ENCODE data around the gene CCNA2. TPM values are rescaled to one million over a fixed set of nuclear protein-coding genes. Genes with fewer than 3 reads are reported as not detected.

The CCNA2 gene
- 10 to 100 TPM in 2 of 4 donors, 1 to 10 TPM in 2; 2.2 to 29.8 (median 14.0) TPM for polyA plus RNA-seq
- long read RNA-seq, donor 1, transcript CCNA2-201 (8 exons, 2,797 nt): major isoform, 14 of 19 reads
- long read RNA-seq, donor 1, partial matches to known transcripts: 5 of 19 reads
- long read RNA-seq, donor 1, other reads (novel, unspliced or antisense): 0 of 19 reads
- long read RNA-seq, donor 2, partial matches to known transcripts: 0 of 4 reads
- long read RNA-seq, donor 2, other reads (novel, unspliced or antisense): 0 of 4 reads
- long read RNA-seq, donor 3, partial matches to known transcripts: 5 of 9 reads
- long read RNA-seq, donor 3, other reads (novel, unspliced or antisense): 0 of 9 reads
- long read RNA-seq, donor 4, partial matches to known transcripts: 0 of 1 reads
- long read RNA-seq, donor 4, other reads (novel, unspliced or antisense): 0 of 1 reads
- long read RNA-seq, donor 5, partial matches to known transcripts: 0 of 1 reads
- long read RNA-seq, donor 5, other reads (novel, unspliced or antisense): 0 of 1 reads
- long read RNA-seq, donor 6, partial matches to known transcripts: 0 of 2 reads
- long read RNA-seq, donor 6, other reads (novel, unspliced or antisense): 0 of 2 reads
- long read RNA-seq, donor 7, transcript CCNA2-201 (8 exons, 2,797 nt): major isoform, 24 of 55 reads
- long read RNA-seq, donor 7, partial matches to known transcripts: 31 of 55 reads
- long read RNA-seq, donor 7, other reads (novel, unspliced or antisense): 0 of 55 reads
- long read RNA-seq, donor 8, partial matches to known transcripts: 0 of 1 reads
- long read RNA-seq, donor 8, other reads (novel, unspliced or antisense): 0 of 1 reads
- long read RNA-seq, donor 9: 0 reads
- long read RNA-seq, donor 10, transcript CCNA2-201 (8 exons, 2,797 nt): major isoform, 8 of 15 reads
- long read RNA-seq, donor 10, partial matches to known transcripts: 7 of 15 reads
- long read RNA-seq, donor 10, other reads (novel, unspliced or antisense): 0 of 15 reads

- Histone ChIP-seq H3K4me3 (ENCODE audit: low read depth in 1 of 3, low read length in 3 of 3) (peak within 1 kb of the TSS; percentile 69 to 75 (median 72)), H3K4me1 (ENCODE audit: control insufficient read depth in 3 of 3, insufficient read depth in 2 of 3, low read depth in 1 of 3, low read length in 2 of 3) (peaks cover 0 to 8% (median 4%) of the 10 kb centered on the region in 3 donors), H3K9me3 (ENCODE audit: control insufficient read depth in 2 of 2, insufficient read depth in 1 of 2, low read depth in 1 of 2, low read length in 1 of 2) (no peaks in the 10 kb centered on the region), H3K27me3 (ENCODE audit: control insufficient read depth in 3 of 3, insufficient read depth in 3 of 3, low read length in 3 of 3) (no peaks in the 10 kb centered on the region), H3K36me3 (ENCODE audit: control insufficient read depth in 3 of 3, insufficient read depth in 2 of 3, low read depth in 1 of 3, low read length in 3 of 3) (peaks cover 0 to 5% (median 0%) of the 10 kb centered on the region in 3 donors), H3K27ac (ENCODE audit: low read depth in 1 of 3, low read length in 2 of 3) (peak within 1 kb of the TSS in 2 of 3 donors; percentile 78 to 87)
- FAIRE-seq (no peak), DNase-seq (peak; percentile 97)
- 0% methylated on average over 63 of the region's 63 CpGs for WGBS, 3 donors
Observed at GRCh38 chr4:121823505-121824170, at the start of gene CCNA2. Gene CCNA2 (minus strand): TSS chr4:121823883. CDS start chr4:121823628, 255 bp downstream.

- Histone ChIP-seq H3K4me1 (ENCODE audit: control insufficient read depth in 3 of 3, insufficient read depth in 2 of 3, low read depth in 1 of 3, low read length in 2 of 3) (no peaks in the 10 kb centered on the region), H3K4me3 (ENCODE audit: low read depth in 1 of 3, low read length in 3 of 3) (peak within 1 kb of the TSS; percentile 69 to 89 (median 75)), H3K9me3 (ENCODE audit: control insufficient read depth in 2 of 2, insufficient read depth in 1 of 2, low read depth in 1 of 2, low read length in 1 of 2) (no peaks in the 10 kb centered on the region), H3K27ac (ENCODE audit: low read depth in 1 of 3, low read length in 2 of 3) (peak within 1 kb of the TSS; percentile 66 to 92 (median 87)), H3K27me3 (ENCODE audit: control insufficient read depth in 3 of 3, insufficient read depth in 3 of 3, low read length in 3 of 3) (no peaks in the 10 kb centered on the region), H3K36me3 (ENCODE audit: control insufficient read depth in 3 of 3, insufficient read depth in 2 of 3, low read depth in 1 of 3, low read length in 3 of 3) (peaks cover 0 to 2% (median 0%) of the 10 kb centered on the region in 3 donors)
- DNase-seq (peak; percentile 97 to 98), FAIRE-seq (no peak)
- WGBS, 3 donors: 0 to 1% (median 1%) methylated on average over 57 to 58 of the region's 58 CpGs
Observed at GRCh38 chr4:121869841-121870822, 46.4 kb upstream of the CCNA2 start, which contains the start of gene BBS7. Gene BBS7 (minus strand): TSS chr4:121870474. CDS start chr4:121870313, 161 bp downstream.

DNA sequence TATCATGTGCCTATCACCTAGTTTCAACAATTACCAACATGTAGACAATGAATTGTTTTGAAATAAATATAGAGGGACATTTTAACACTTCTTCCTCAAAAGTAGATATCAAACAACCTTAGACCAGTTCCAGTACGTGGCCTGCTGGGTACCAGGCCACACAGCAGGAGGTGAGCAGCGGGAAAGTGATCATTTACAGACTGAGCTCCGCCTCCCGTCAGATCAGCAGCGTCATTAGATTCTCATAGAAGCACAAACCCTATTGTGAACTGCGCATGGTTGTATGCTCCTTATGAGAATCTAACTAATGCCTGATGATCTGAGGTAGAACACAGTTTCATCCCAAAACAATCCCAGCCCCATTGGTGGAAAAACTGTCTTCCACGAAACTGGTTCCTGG is 40.1 kb upstream of the CCNA2 start:
- WGBS, 3 donors: 88% methylated on average over 7 of the region's 7 CpGs
- no peaks in the 10 kb centered on the region for H3K27me3 ChIP-seq (ENCODE audit: control insufficient read depth in 3 of 3, insufficient read depth in 3 of 3, low read length in 3 of 3)
- H3K4me1 ChIP-seq (ENCODE audit: control insufficient read depth in 3 of 3, insufficient read depth in 2 of 3, low read depth in 1 of 3, low read length in 2 of 3): no peaks in the 10 kb centered on the region
- peaks cover 0 to 4% (median 4%) of the 10 kb centered on the region in 3 donors for H3K36me3 ChIP-seq (ENCODE audit: control insufficient read depth in 3 of 3, insufficient read depth in 2 of 3, low read depth in 1 of 3, low read length in 3 of 3)
- no peak for DNase-seq
- no peak overlapping the region for H3K27ac ChIP-seq (ENCODE audit: low read depth in 1 of 3, low read length in 2 of 3)
- H3K4me3 ChIP-seq (ENCODE audit: low read depth in 1 of 3, low read length in 3 of 3): no peak overlapping the region
- H3K9me3 ChIP-seq (ENCODE audit: control insufficient read depth in 2 of 2, insufficient read depth in 1 of 2, low read depth in 1 of 2, low read length in 1 of 2): no peaks in the 10 kb centered on the region
- no peak for FAIRE-seq

GRCh38 chr4:121861426-121861825 is 37.7 kb upstream of the CCNA2 start:
- H3K9me3 ChIP-seq (ENCODE audit: control insufficient read depth in 2 of 2, insufficient read depth in 1 of 2, low read depth in 1 of 2, low read length in 1 of 2): no peaks in the 10 kb centered on the region
- H3K4me1 ChIP-seq (ENCODE audit: control insufficient read depth in 3 of 3, insufficient read depth in 2 of 3, low read depth in 1 of 3, low read length in 2 of 3): no peaks in the 10 kb centered on the region
- H3K36me3 ChIP-seq (ENCODE audit: control insufficient read depth in 3 of 3, insufficient read depth in 2 of 3, low read depth in 1 of 3, low read length in 3 of 3): peaks cover 0 to 12% (median 4%) of the 10 kb centered on the region in 3 donors
- DNase-seq: peak; percentile 59 to 80
- WGBS, 3 donors: 18 to 66% (median 49%) methylated on average over 2 of the region's 2 CpGs
- H3K4me3 ChIP-seq (ENCODE audit: low read depth in 1 of 3, low read length in 3 of 3): no peak overlapping the region
- H3K27me3 ChIP-seq (ENCODE audit: control insufficient read depth in 3 of 3, insufficient read depth in 3 of 3, low read length in 3 of 3): no peaks in the 10 kb centered on the region
- H3K27ac ChIP-seq (ENCODE audit: low read depth in 1 of 3, low read length in 2 of 3): peak overlapping the region in 1 of 3 donors; percentile 47
- FAIRE-seq: no peak

DNA sequence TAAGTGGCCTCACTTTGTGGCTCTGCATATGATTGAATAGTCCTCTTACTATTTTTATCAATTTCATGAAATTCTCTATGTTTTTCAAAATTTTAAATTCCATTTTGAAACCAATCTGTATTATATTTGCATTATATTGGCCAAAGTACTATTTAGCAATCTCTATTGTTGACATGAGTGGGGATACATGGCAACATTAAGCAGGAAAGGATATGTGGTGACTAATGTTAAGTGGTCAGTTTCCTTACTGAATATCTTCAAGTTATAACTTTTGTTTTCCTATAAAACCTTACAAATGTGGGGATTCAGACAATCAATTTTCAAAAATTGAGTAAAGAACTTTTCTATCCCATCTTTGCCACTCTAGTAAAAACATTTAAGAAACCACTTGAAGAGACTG is 36.4 kb upstream of the CCNA2 start:
- Histone ChIP-seq H3K27me3 (ENCODE audit: control insufficient read depth in 3 of 3, insufficient read depth in 3 of 3, low read length in 3 of 3) (no peaks in the 10 kb centered on the region), H3K9me3 (ENCODE audit: control insufficient read depth in 2 of 2, insufficient read depth in 1 of 2, low read depth in 1 of 2, low read length in 1 of 2) (no peaks in the 10 kb centered on the region), H3K27ac (ENCODE audit: low read depth in 1 of 3, low read length in 2 of 3) (no peak overlapping the region), H3K4me1 (ENCODE audit: control insufficient read depth in 3 of 3, insufficient read depth in 2 of 3, low read depth in 1 of 3, low read length in 2 of 3) (no peaks in the 10 kb centered on the region), H3K4me3 (ENCODE audit: low read depth in 1 of 3, low read length in 3 of 3) (no peak overlapping the region), H3K36me3 (ENCODE audit: control insufficient read depth in 3 of 3, insufficient read depth in 2 of 3, low read depth in 1 of 3, low read length in 3 of 3) (peaks cover 2 to 11% (median 4%) of the 10 kb centered on the region in 3 donors)
- DNase-seq (no peak), FAIRE-seq (no peak)

GRCh38 chr4:121851354-121851753 is 27.7 kb upstream of the CCNA2 start:
- Histone ChIP-seq H3K9me3 (ENCODE audit: control insufficient read depth in 2 of 2, insufficient read depth in 1 of 2, low read depth in 1 of 2, low read length in 1 of 2) (no peaks in the 10 kb centered on the region), H3K36me3 (ENCODE audit: control insufficient read depth in 3 of 3, insufficient read depth in 2 of 3, low read depth in 1 of 3, low read length in 3 of 3) (peaks cover 3 to 14% (median 10%) of the 10 kb centered on the region in 3 donors), H3K27ac (ENCODE audit: low read depth in 1 of 3, low read length in 2 of 3) (no peak overlapping the region), H3K27me3 (ENCODE audit: control insufficient read depth in 3 of 3, insufficient read depth in 3 of 3, low read length in 3 of 3) (no peaks in the 10 kb centered on the region), H3K4me3 (ENCODE audit: low read depth in 1 of 3, low read length in 3 of 3) (no peak overlapping the region), H3K4me1 (ENCODE audit: control insufficient read depth in 3 of 3, insufficient read depth in 2 of 3, low read depth in 1 of 3, low read length in 2 of 3) (no peaks in the 10 kb centered on the region)
- DNase-seq (no peak), FAIRE-seq (no peak)
- WGBS, 3 donors: 93 to 97% (median 94%) methylated on average over 1 of the region's 1 CpG

- no peak overlapping the region for H3K27ac ChIP-seq (ENCODE audit: low read depth in 1 of 3, low read length in 2 of 3)
- no peak for DNase-seq
- H3K36me3 ChIP-seq (ENCODE audit: control insufficient read depth in 3 of 3, insufficient read depth in 2 of 3, low read depth in 1 of 3, low read length in 3 of 3): peaks cover 0 to 16% (median 7%) of the 10 kb centered on the region in 3 donors
- no peak overlapping the region for H3K4me3 ChIP-seq (ENCODE audit: low read depth in 1 of 3, low read length in 3 of 3)
- H3K27me3 ChIP-seq (ENCODE audit: control insufficient read depth in 3 of 3, insufficient read depth in 3 of 3, low read length in 3 of 3): no peaks in the 10 kb centered on the region
- no peak for FAIRE-seq
- H3K4me1 ChIP-seq (ENCODE audit: control insufficient read depth in 3 of 3, insufficient read depth in 2 of 3, low read depth in 1 of 3, low read length in 2 of 3): no peaks in the 10 kb centered on the region
- WGBS, 3 donors: 82 to 94% (median 86%) methylated on average over 6 of the region's 6 CpGs
- H3K9me3 ChIP-seq (ENCODE audit: control insufficient read depth in 2 of 2, insufficient read depth in 1 of 2, low read depth in 1 of 2, low read length in 1 of 2): no peaks in the 10 kb centered on the region
Observed at GRCh38 chr4:121846662-121847061, 23.0 kb upstream of the CCNA2 start.

All from small intestine (tissue), 16 donors.